Measurements from ENCODE around the gene FNBP1.
A peak's percentile ranks its signal among the peaks of the same experiment; 100 is the strongest.
"Not testable (repeated sequence)": the region's sequence is repeated elsewhere in the genome, so short reads cannot be mapped to it uniquely, and the experiment has no call there.

Gene FNBP1

DNA sequence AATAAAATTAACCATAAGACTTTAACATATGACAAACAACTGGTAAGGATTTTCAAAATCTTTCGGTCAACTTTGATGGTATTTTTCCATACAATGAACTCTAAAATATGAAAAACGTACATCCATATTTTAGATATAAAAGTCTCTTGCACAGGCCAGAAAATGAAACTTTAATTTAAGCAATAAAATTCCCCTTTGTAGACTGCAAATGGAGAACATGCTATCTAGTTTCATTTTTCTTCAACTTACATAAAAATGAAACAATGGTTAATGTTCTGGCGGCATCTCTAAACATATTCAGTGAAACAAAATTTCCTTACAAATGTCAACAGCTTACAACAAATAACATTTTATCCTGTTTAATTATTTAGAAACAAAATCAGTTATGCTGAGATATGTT is 123.7 kb downstream of the FNBP1 start:
- no peak for DNase-seq (ENCODE audit: low spot score)

DNA sequence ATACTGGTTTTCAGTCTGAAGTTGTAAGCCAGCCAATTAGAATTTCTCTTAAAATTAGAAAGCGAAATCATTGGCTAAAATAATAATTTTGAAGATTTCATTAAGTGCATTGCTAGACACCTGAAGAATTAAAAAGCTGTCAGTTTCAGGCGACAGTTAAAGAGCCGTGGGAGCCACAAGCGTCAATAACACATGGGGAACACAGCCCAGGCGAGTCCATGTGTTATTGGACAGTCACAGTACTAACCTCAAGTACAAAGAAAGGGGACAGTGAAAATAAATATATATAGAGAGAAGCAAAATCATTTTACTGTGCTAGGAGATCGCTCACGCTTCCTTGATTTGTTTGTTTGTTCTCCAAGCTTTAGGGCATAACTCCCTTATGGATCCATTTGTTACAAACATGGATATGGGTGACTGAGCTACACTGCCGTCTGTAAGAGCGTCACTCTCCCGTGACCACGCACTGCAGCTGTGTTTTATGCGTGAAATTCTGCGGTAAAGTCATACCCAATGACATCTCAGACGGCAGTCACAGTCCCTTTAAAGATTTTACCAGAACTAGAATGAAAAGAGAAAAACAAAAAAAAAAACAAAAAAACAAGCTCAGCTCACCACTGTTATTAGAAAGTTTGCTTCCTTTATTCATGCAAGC is 124.6 kb downstream of the FNBP1 start:
- DNase-seq (ENCODE audit: low spot score): no peak

DNA sequence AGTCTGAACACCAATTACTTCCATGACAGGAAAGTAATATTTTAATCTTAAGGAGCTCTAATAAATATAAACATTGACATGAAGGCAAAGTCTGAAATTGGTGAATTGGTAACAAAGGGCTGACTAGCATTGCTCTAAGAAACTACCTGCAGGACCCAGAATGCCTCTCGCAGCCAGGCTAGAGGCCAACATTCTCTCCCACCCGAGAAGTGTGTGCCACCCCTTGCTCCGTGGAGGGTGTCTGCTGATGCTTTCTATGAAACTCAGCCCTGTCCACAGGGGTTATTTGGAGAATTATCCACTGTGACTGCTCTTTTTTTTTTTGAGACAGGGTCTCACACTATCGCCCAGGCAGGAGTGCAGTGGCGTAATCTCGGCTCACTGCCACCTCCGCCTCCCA is 126.3 kb downstream of the FNBP1 start:
- no peak for DNase-seq (ENCODE audit: low spot score)

- DNase-seq (ENCODE audit: low spot score): no peak
These were observed 128.9 kb downstream of the FNBP1 start for GRCh38 chr9:129914051-129914450.

DNA sequence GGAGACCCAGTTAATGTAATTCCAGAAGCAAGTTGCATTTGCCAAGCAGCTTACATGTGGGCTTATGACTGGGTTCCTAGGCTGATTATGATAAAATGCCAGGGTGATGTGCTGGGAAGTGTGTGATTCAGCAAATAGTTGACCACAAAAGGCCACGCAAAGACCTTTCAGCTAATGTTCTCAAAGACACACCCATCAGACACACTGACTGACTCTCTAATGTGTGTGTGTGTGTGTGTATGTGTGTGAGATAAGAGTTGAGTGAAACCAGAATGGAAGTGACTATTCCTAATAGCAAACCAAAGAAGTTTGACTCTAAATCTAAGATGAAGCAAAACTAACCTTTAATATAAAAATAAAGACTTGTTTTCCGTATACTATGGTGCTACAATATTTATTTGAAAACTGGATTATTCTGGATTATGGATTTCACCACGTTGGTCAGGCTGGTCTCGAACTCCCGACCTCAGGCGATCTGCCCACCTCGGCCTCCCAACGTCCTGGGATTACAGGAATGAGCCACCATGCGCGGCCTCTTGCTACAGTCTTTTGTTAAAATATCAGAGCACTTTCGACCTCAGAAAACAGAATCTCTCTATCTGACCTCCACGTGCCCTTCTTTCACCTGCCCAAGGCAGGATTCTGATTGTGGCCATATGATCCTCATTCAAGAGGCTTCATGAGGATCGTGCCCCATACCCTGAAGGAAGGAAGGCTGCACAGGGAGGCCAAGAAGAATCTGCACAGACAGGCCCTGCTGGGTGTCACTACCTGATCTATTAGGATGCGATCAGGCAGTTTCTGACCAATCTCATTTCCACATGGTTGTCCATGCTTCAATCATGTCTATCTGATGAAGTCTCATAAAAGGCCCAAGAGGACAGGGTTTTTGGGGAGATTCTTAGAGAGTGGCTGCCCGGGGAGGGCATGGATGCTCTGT is 132.1 kb downstream of the FNBP1 start:
- peak; percentile 75 for DNase-seq (ENCODE audit: low spot score)

DNA sequence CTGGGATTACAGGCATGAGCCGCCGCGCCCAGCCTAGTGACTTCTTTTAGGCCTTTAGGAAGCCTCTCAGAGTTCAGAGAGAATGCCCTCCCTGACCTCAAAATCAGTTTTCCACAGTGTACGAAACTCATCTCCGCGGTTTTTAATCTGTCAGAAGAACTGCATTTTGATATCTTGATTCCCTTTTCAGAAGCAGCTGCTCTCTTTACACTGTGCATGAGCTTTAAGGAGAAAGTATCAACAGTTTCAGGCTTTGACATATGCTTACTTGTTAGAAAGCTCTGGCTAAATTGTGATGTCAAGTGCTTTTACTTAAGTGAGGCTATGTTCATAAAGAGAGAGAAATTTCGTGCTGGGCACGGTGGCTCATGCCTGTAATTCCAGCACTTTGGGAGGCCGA is 133.1 kb downstream of the FNBP1 start:
- no peak for DNase-seq (ENCODE audit: low spot score)

- DNase-seq (ENCODE audit: low spot score): no peak
These were observed 134.1 kb downstream of the FNBP1 start for GRCh38 chr9:129908906-129909305.

DNA sequence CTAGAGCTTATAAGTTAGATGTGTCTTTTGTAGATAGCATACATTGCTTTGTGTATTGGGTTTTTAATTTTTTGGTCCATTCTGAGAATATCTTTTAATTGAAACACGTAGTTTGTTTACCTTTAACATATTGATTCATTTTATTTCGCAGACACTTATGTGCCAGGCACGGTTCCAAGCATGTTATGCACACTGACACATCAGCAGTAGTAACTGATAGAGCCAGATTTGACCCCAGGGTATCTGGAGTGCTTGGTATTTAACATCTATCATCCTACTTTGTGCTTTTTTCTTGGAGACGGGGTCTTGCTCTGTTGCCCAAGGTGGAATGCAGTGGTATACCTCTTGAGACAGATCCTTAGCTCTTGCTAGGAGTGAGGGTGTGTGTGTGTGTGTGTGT is 135.8 kb downstream of the FNBP1 start:
- DNase-seq (ENCODE audit: low spot score): no peak

GRCh38 chr9:129906298-129906697 is 136.7 kb downstream of the FNBP1 start:
- no peak for DNase-seq (ENCODE audit: low spot score)

DNA sequence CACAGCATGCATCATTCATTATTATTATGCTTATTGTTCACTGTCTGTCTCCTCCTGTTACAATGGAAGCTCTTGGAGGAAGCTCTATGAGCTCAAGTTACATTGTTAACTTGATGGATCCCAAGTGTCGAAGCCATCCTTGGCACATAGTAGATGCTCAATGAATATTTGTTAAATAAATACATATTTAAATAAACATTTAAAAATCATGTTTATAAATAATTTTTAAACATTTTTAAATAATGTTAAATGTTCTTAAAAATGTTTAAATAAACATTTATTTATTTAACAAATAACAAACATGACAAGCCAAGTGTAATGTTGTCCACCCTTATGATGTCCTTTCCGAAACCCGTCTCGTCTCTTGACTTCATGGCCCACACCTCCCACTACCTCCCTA is 138.3 kb downstream of the FNBP1 start:
- DNase-seq (ENCODE audit: low spot score): no peak

DNA sequence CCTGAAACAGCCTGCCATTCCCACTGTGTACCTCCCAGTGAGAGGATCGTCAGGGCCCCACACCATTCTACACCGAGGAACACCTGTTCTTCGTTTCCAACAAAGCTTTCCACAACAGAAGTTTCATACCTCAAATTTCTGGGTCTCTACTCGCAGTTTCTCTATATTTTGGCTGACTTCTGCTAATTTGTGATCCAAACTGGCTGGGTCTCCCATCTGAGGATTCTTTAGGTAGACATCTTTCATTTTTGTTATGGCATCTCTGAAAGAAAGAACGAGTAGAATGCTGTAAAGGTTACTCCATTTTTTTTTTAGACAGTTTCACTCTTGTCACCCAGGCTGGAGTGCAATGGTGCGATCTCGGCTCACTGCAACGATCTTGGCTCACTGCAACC is 140.3 kb downstream of the FNBP1 start:
- DNase-seq (ENCODE audit: low spot score): no peak

DNA sequence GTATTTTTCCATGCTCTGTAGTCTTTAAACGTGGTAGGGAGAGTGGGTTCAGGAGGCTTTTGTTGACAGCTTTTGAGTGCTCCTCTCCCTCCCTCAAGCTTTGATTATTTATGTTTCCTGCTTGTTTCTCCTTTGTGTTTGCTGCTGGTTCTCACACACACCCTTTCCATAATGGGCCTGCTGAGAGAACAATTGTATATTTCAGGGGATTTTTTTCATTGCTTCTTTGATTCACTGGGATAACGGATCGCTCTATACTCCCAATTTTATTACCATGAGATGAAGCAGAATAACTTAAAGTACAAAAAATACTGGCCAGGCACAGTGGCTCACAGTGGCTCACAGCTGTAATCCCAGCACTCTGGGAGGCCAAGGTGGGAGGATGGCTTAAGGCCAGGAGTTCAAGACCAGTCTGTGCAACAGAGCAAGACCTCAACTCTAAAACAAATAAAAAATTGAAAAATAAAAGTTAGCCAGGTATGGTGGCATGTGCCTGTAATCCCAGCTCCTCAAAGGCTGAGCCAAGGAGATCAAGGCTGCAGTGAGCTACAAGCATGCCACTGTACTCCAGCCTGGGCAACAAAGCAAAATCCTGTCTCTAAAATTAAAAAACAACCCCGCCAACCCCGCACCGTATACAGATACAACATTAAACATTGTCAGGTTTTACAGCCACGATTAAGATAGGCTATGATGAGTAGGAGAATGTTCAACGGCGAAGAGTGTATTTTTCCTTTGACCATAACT is 140.8 kb downstream of the FNBP1 start:
- DNase-seq (ENCODE audit: low spot score): no peak

GRCh38 chr9:129900263-129901027 is 142.5 kb downstream of the FNBP1 start:
- DNase-seq (ENCODE audit: low spot score): no peak

GRCh38 chr9:129899620-129900019 is 143.4 kb downstream of the FNBP1 start:
- no peak for DNase-seq (ENCODE audit: low spot score)

DNA sequence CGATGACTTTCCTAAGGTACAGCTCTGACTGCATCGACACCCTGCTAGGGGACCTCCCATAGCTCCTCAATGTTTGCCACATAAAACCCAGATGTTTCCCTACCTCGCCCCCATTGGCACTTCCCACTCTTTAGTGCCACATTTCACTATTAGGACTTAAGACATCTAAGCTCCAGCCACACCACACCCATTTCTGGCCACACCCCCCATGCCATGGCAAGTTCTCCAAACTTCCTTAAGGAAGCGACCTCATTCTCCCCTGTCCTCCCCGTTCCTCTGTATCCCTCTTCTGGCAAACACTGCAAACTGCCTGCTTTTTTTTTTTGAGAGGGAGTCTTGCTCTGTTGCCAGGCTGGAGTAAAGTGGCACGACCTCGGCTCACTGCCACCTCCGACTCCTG is 144.8 kb downstream of the FNBP1 start:
- DNase-seq (ENCODE audit: low spot score): no peak

GRCh38 chr9:129897263-129897662 is 145.7 kb downstream of the FNBP1 start:
- no peak for DNase-seq (ENCODE audit: low spot score)

DNA sequence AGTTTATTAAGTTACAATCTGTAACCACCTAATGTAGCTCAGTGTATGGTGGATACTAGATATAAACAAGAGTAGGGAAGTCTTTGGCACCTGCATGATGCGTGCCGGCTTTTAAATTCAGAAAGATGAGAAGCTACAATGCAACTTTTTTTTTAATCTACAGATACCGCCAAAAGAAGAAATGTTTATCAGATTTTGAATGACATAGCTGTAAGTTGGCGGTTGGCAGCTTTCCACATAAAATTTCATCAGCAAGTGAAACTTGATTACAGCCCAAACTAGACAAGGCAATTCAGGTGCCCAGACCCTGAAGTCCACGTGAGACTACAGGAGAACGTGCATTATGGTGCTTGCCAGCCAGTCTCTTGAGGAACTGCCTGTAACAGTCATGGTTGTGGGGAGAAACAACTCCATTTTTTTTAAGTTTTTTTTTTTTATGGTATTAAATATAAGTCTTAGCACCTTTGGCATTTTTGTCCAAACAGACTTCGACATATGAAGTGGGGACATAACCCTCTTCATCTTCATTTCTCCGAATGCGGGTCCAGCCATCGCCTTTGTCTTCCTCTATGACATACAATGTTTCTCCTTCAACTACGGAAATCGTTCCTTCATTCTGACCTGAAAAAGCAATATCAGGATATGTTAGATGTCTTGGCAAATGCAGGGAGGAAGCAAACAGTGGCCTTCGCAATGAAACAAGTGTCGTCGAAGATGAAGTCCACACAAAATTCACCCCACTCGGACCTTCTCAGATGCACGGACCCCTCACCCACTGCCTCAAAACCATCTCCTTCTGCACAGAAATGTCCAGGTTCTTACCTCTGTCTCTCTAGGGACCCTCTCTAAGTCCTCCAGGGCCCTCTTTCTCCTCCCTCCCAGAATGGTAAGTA is 147.4 kb downstream of the FNBP1 start:
- DNase-seq (ENCODE audit: low spot score): no peak

GRCh38 chr9:129894120-129894823 is 148.7 kb downstream of the FNBP1 start:
- DNase-seq (ENCODE audit: low spot score): no peak

DNA sequence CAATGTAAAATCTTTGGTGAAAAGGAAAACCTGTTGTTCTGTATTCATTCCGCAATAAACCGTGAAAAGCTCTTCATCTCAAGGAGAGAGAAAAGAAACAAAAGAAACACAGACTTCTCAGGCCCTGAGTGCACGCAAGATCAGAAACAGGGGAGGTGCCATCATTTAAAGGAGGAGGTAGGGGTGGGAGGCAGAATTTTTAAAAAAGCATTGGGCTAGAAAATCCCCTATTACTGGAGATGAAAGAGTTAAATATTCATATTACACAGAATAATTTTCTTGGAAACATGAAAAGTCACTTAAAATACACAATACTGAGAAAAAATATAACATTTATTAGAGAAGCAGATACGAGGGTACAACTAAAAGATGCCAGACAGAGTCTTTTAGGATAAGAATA is 151.4 kb downstream of the FNBP1 start:
- no peak for DNase-seq (ENCODE audit: low spot score)

- DNase-seq (ENCODE audit: low spot score): not testable (repeated sequence)
These were observed 152.2 kb downstream of the FNBP1 start for GRCh38 chr9:129890718-129891299.
